ENCODE measurements around the gene CPA3.

CPA3 gene

GRCh38 chr3:148839805-148840204 lies 25.3 kb upstream of the CPA3 start:
- no peaks in the 10 kb centered on the region for H3K27me3 ChIP-seq (ENCODE audit: control insufficient read depth, insufficient read depth, low read length)
- H3K9ac ChIP-seq (ENCODE audit: low read length), result no peak overlapping the region
- no peaks in the 10 kb centered on the region for H3K36me3 ChIP-seq (ENCODE audit: control insufficient read depth, insufficient read depth, low read length)
- no peak overlapping the region for H3K4me3 ChIP-seq (ENCODE audit: low read length)
- no peaks in the 10 kb centered on the region for H3K4me1 ChIP-seq (ENCODE audit: control insufficient read depth, insufficient read depth, low read length)
- H3K27ac ChIP-seq (ENCODE audit: low read depth, low read length), result no peak overlapping the region

DNA sequence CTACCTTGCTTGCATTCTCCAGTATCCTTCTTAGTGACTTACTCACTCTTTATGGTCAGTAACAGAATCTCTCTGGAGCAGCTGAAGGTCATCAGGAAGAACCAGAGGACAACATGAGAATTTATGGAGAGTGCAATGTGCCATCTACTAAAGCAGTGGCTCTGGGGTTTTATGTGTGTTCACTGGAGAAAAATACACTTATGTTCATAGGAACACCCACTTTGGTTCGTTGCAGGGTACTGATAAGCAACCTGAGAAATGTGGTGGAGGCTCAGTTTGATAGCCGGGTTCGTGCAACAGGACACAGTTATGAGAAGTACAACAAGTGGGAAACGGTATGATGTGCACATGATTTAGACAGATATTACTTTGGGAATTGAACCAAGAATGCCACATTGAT lies 24.6 kb upstream of the CPA3 start:
- Histone ChIP-seq H3K4me3 (ENCODE audit: low read length) (no peak overlapping the region), H3K36me3 (ENCODE audit: control insufficient read depth, insufficient read depth, low read length) (no peaks in the 10 kb centered on the region), H3K9ac (ENCODE audit: low read length) (no peak overlapping the region), H3K27ac (ENCODE audit: low read depth, low read length) (no peak overlapping the region), H3K27me3 (ENCODE audit: control insufficient read depth, insufficient read depth, low read length) (no peaks in the 10 kb centered on the region), H3K4me1 (ENCODE audit: control insufficient read depth, insufficient read depth, low read length) (no peaks in the 10 kb centered on the region)

- H3K36me3 ChIP-seq (ENCODE audit: control insufficient read depth, insufficient read depth, low read length), result no peaks in the 10 kb centered on the region
- H3K27me3 ChIP-seq (ENCODE audit: control insufficient read depth, insufficient read depth, low read length), result no peaks in the 10 kb centered on the region
- H3K27ac ChIP-seq (ENCODE audit: low read depth, low read length), result no peak overlapping the region
- H3K4me1 ChIP-seq (ENCODE audit: control insufficient read depth, insufficient read depth, low read length), result no peaks in the 10 kb centered on the region
- H3K4me3 ChIP-seq (ENCODE audit: low read length), result no peak overlapping the region
- H3K9ac ChIP-seq (ENCODE audit: low read length), result no peak overlapping the region
Observed at GRCh38 chr3:148845756-148846395, 19.2 kb upstream of the CPA3 start.

GRCh38 chr3:148847351-148847750 lies 17.7 kb upstream of the CPA3 start:
- no peaks in the 10 kb centered on the region for H3K36me3 ChIP-seq (ENCODE audit: control insufficient read depth, insufficient read depth, low read length)
- H3K27ac ChIP-seq (ENCODE audit: low read depth, low read length), result no peak overlapping the region
- no peak overlapping the region for H3K4me3 ChIP-seq (ENCODE audit: low read length)
- H3K4me1 ChIP-seq (ENCODE audit: control insufficient read depth, insufficient read depth, low read length), result no peaks in the 10 kb centered on the region
- no peak overlapping the region for H3K9ac ChIP-seq (ENCODE audit: low read length)
- H3K27me3 ChIP-seq (ENCODE audit: control insufficient read depth, insufficient read depth, low read length), result no peaks in the 10 kb centered on the region

DNA sequence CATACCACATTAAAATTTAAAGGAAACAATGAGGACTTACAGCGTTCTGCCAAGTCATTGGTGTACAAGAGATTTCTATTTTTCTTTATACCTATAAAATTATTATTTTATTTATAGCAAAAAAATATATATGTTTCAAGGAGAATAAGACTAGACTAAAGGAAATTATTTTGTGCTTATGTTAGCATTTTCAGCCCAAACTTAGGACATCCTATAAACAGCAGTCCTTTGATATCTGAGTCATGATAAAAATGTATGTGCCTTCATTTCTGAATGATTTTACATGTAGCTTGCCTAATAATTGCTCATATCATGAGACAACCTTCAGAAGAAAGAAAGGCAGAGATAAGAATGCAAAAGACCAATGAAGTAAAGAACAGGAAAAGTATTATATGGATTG lies 16.7 kb upstream of the CPA3 start:
- Histone ChIP-seq H3K27me3 (ENCODE audit: control insufficient read depth, insufficient read depth, low read length) (no peaks in the 10 kb centered on the region), H3K4me1 (ENCODE audit: control insufficient read depth, insufficient read depth, low read length) (no peaks in the 10 kb centered on the region), H3K4me3 (ENCODE audit: low read length) (no peak overlapping the region), H3K36me3 (ENCODE audit: control insufficient read depth, insufficient read depth, low read length) (no peaks in the 10 kb centered on the region), H3K27ac (ENCODE audit: low read depth, low read length) (no peak overlapping the region), H3K9ac (ENCODE audit: low read length) (no peak overlapping the region)

- H3K4me3 ChIP-seq (ENCODE audit: low read length), result no peak overlapping the region
Observed at GRCh38 chr3:148852271-148852992, 12.7 kb upstream of the CPA3 start.

GRCh38 chr3:148853076-148853475 lies 12.0 kb upstream of the CPA3 start:
- H3K27ac ChIP-seq (ENCODE audit: low read depth, low read length), result no peak overlapping the region
- H3K4me3 ChIP-seq (ENCODE audit: low read length), result no peak overlapping the region
- no peaks in the 10 kb centered on the region for H3K36me3 ChIP-seq (ENCODE audit: control insufficient read depth, insufficient read depth, low read length)
- H3K4me1 ChIP-seq (ENCODE audit: control insufficient read depth, insufficient read depth, low read length), result no peaks in the 10 kb centered on the region
- no peaks in the 10 kb centered on the region for H3K27me3 ChIP-seq (ENCODE audit: control insufficient read depth, insufficient read depth, low read length)
- no peak overlapping the region for H3K9ac ChIP-seq (ENCODE audit: low read length)

More at GRCh38 chr3:148852271-148852992, 12.7 kb upstream of the CPA3 start:
- Histone ChIP-seq H3K9ac (ENCODE audit: low read length) (no peak overlapping the region), H3K27ac (ENCODE audit: low read depth, low read length) (no peak overlapping the region), H3K36me3 (ENCODE audit: control insufficient read depth, insufficient read depth, low read length) (no peaks in the 10 kb centered on the region), H3K4me1 (ENCODE audit: control insufficient read depth, insufficient read depth, low read length) (no peaks in the 10 kb centered on the region), H3K27me3 (ENCODE audit: control insufficient read depth, insufficient read depth, low read length) (no peaks in the 10 kb centered on the region)

GRCh38 chr3:148854061-148854460 lies 11.0 kb upstream of the CPA3 start:
- no peaks in the 10 kb centered on the region for H3K4me1 ChIP-seq (ENCODE audit: control insufficient read depth, insufficient read depth, low read length)
- no peaks in the 10 kb centered on the region for H3K27me3 ChIP-seq (ENCODE audit: control insufficient read depth, insufficient read depth, low read length)
- H3K27ac ChIP-seq (ENCODE audit: low read depth, low read length), result no peak overlapping the region
- no peak overlapping the region for H3K9ac ChIP-seq (ENCODE audit: low read length)
- no peak overlapping the region for H3K4me3 ChIP-seq (ENCODE audit: low read length)
- H3K36me3 ChIP-seq (ENCODE audit: control insufficient read depth, insufficient read depth, low read length), result no peaks in the 10 kb centered on the region

DNA sequence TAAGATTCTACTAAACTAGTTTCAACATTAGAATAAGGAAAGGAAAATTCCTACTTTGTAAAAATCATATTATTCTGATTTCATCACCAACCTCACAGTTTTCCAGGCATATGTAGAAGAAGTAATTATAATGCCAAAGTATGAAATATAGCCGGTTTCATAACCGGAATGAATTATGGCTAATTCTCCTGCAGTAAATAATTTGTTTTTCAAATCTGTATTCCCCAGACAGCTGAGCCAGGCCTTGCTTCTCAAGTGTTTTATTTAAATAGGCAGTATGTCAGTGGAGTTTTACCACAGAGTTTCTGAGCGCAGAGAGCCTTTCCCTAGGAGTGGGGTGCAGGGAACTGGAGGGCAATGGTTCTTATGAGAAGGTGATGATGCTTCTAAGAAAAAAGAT lies 8.7 kb upstream of the CPA3 start:
- Histone ChIP-seq H3K4me3 (ENCODE audit: low read length) (no peak overlapping the region), H3K27me3 (ENCODE audit: control insufficient read depth, insufficient read depth, low read length) (no peaks in the 10 kb centered on the region), H3K9ac (ENCODE audit: low read length) (no peak overlapping the region), H3K4me1 (ENCODE audit: control insufficient read depth, insufficient read depth, low read length) (no peaks in the 10 kb centered on the region), H3K27ac (ENCODE audit: low read depth, low read length) (no peak overlapping the region), H3K36me3 (ENCODE audit: control insufficient read depth, insufficient read depth, low read length) (no peaks in the 10 kb centered on the region)

DNA sequence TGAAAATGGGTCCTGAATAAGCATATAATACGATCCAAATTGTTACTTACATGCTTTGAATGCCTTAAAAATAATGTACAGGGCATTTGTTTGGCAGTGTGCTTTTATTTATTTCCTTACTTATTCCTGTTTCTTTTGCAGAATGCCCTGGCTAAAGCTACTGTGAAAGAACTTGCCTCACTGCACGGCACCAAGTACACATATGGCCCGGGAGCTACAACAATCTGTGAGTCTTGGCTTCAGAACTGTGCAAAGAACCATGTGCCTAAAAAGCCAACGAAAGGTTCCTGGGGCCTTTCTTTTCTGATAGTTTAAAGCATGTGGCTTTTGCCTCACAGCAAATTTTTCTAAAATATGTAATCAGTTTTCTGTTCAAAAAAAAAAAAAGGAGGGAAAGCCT lies 7.8 kb upstream of the CPA3 start:
- no peaks in the 10 kb centered on the region for H3K27me3 ChIP-seq (ENCODE audit: control insufficient read depth, insufficient read depth, low read length)
- no peak overlapping the region for H3K4me3 ChIP-seq (ENCODE audit: low read length)
- no peak overlapping the region for H3K9ac ChIP-seq (ENCODE audit: low read length)
- H3K36me3 ChIP-seq (ENCODE audit: control insufficient read depth, insufficient read depth, low read length), result no peaks in the 10 kb centered on the region
- H3K4me1 ChIP-seq (ENCODE audit: control insufficient read depth, insufficient read depth, low read length), result no peaks in the 10 kb centered on the region
- no peak overlapping the region for H3K27ac ChIP-seq (ENCODE audit: low read depth, low read length)

GRCh38 chr3:148861277-148861869 lies 3.7 kb upstream of the CPA3 start:
- no peaks in the 10 kb centered on the region for H3K4me1 ChIP-seq (ENCODE audit: control insufficient read depth, insufficient read depth, low read length)
- H3K9ac ChIP-seq (ENCODE audit: low read length), result no peak overlapping the region
- no peak overlapping the region for H3K27ac ChIP-seq (ENCODE audit: low read depth, low read length)
- H3K36me3 ChIP-seq (ENCODE audit: control insufficient read depth, insufficient read depth, low read length), result no peaks in the 10 kb centered on the region
- H3K27me3 ChIP-seq (ENCODE audit: control insufficient read depth, insufficient read depth, low read length), result no peaks in the 10 kb centered on the region
- no peak overlapping the region for H3K4me3 ChIP-seq (ENCODE audit: low read length)

GRCh38 chr3:148863297-148863696 lies 1.8 kb upstream of the CPA3 start:
- Histone ChIP-seq H3K27me3 (ENCODE audit: control insufficient read depth, insufficient read depth, low read length) (no peaks in the 10 kb centered on the region), H3K4me3 (ENCODE audit: low read length) (no peak overlapping the region), H3K9ac (ENCODE audit: low read length) (no peak overlapping the region), H3K27ac (ENCODE audit: low read depth, low read length) (no peak overlapping the region), H3K4me1 (ENCODE audit: control insufficient read depth, insufficient read depth, low read length) (no peaks in the 10 kb centered on the region), H3K36me3 (ENCODE audit: control insufficient read depth, insufficient read depth, low read length) (no peaks in the 10 kb centered on the region)

- Histone ChIP-seq H3K27me3 (ENCODE audit: control insufficient read depth, insufficient read depth, low read length) (no peaks in the 10 kb centered on the region), H3K27ac (ENCODE audit: low read depth, low read length) (no peak overlapping the region), H3K36me3 (ENCODE audit: control insufficient read depth, insufficient read depth, low read length) (no peaks in the 10 kb centered on the region), H3K4me1 (ENCODE audit: control insufficient read depth, insufficient read depth, low read length) (no peaks in the 10 kb centered on the region), H3K4me3 (ENCODE audit: low read length) (no peak overlapping the region), H3K9ac (ENCODE audit: low read length) (no peak overlapping the region)
Observed at GRCh38 chr3:148863814-148864213, 1.3 kb upstream of the CPA3 start.
